Smooth muscle cell (in vitro differentiated cells): Measurements from ENCODE around the gene PDCD5. TPM values are rescaled to one million over a fixed set of nuclear protein-coding genes. Genes with fewer than 3 reads are reported as not detected.

Source experiments
- DNase-seq: peaks from one replicate; lab custom pipeline; 2025; ENCODE audit not compliant: unreplicated experiment; lab: John Stamatoyannopoulos, UW
- H2AFZ ChIP-seq: fragments of 200-600 bp; sonication (generic); 2 replicates; pipeline ENCODE4 v1.6.0; 2016; ENCODE audit warnings: antibody characterized with exemption, low read depth, mild to moderate bottlenecking
- H3F3A ChIP-seq: fragments of 200-600 bp; sonication (generic); 2 replicates; pipeline ENCODE4 v1.6.0; 2017; ENCODE audit warnings: antibody characterized with exemption, low read depth
- H3K27ac ChIP-seq: fragments of 200-600 bp; sonication (generic); 2 replicates; pipeline ENCODE4 v1.5.1; 2016; ENCODE audit warnings: low read depth, mild to moderate bottlenecking
- H3K27me3 ChIP-seq: fragments of 200-600 bp; sonication (generic); 2 replicates; pipeline ENCODE4 v1.6.1; 2016; ENCODE audit warnings: low read depth, mild to moderate bottlenecking
- H3K36me3 ChIP-seq: fragments of 200-600 bp; sonication (generic); 2 replicates; pipeline ENCODE4 v1.5.1; 2016; ENCODE audit warnings: low read depth
- H3K4me1 ChIP-seq: fragments of 200-600 bp; sonication (generic); 2 replicates; pipeline ENCODE4 v1.5.1; 2016; ENCODE audit warnings: low read depth
- H3K4me2 ChIP-seq: fragments of 200-600 bp; sonication (generic); 2 replicates; pipeline ENCODE4 v1.6.0; 2016; ENCODE audit warnings: mild to moderate bottlenecking
- H3K4me3 ChIP-seq: fragments of 200-600 bp; sonication (generic); 2 replicates; pipeline ENCODE4 v1.5.1; 2016; ENCODE audit warnings: mild to moderate bottlenecking
- H3K79me2 ChIP-seq: fragments of 200-600 bp; sonication (generic); 2 replicates; pipeline ENCODE4 v1.6.0; 2016; ENCODE audit warnings: low read depth, mild to moderate bottlenecking
- H3K9ac ChIP-seq: fragments of 200-600 bp; sonication (generic); 2 replicates; pipeline ENCODE4 v1.6.0; 2016; ENCODE audit warnings: low read depth
- H3K9me3 ChIP-seq: fragments of 200-600 bp; sonication (generic); replicated peaks from 2 replicates; pipeline ENCODE4 v1.5.1; 2016; ENCODE audit warnings: low read depth
- H4K20me1 ChIP-seq: fragments of 200-600 bp; sonication (generic); 2 replicates; pipeline ENCODE4 v1.6.0; 2016; ENCODE audit warnings: low read depth
- CTCF ChIP-seq: fragments of 200-600 bp; sonication (generic); IDR thresholded peaks from 2 replicates; pipeline ENCODE4 v1.5.1; 2017; ENCODE audit warnings: borderline replicate concordance, mild to moderate bottlenecking, antibody characterized with exemption; ENCODE audit not compliant: insufficient read depth, poor library complexity, severe bottlenecking
- WGBS: methylation state at CpG from one replicate; pipeline ENCODE4 v1.1.7; 2016; ENCODE audit warnings: low lambda C conversion rate; 5-methylcytosine and 5-hydroxymethylcytosine counted together
- polyA plus RNA-seq: library from polyadenylated mRNA; unstranded; fragments of >200 nt; fragmentation: Nextera tagmentation; extraction: Ambion mirVana; gene quantifications from 2 replicates; pipeline ENCODE4 v1.2.1, GENCODE V29; 2016
- total RNA-seq: library from RNA; depleted of rRNA; stranded (reverse); fragments of >200 nt; gene quantifications from 2 replicates; pipeline ENCODE4 v1.2.3, GENCODE V29; 2014

The PDCD5 gene
- total and polyA plus RNA-seq, 2 experiments from 2014 or later = 131 to 220 TPM

- peak; percentile 85 for TF ChIP-seq CTCF
- Histone ChIP-seq H4K20me1 (no peaks in the 10 kb centered on the region), H3K79me2 (no peaks in the 10 kb centered on the region), H3K27ac (no peak overlapping the region), H3K9ac (no peak overlapping the region), H3K4me2 (no peak overlapping the region), H3K4me3 (no peak overlapping the region), H3K9me3 (no peaks in the 10 kb centered on the region), H3K27me3 (no peaks in the 10 kb centered on the region), H3F3A (no peaks in the 10 kb centered on the region), H3K36me3 (peaks cover 7% of the 10 kb centered on the region), H2AFZ (no peak overlapping the region), H3K4me1 (no peaks in the 10 kb centered on the region)
- DNase-seq = no peak
- 44% methylated on average over 2 of the region's 2 CpGs for WGBS
Measured at GRCh38 chr19:32599736-32600157, 18.8 kb downstream of the PDCD5 start.

- Histone ChIP-seq H4K20me1 (no peaks in the 10 kb centered on the region), H3K9ac (no peak overlapping the region), H3K9me3 (no peaks in the 10 kb centered on the region), H3F3A (no peaks in the 10 kb centered on the region), H3K4me3 (no peak overlapping the region), H3K27ac (no peak overlapping the region), H3K27me3 (no peaks in the 10 kb centered on the region), H2AFZ (no peak overlapping the region), H3K36me3 (no peaks in the 10 kb centered on the region), H3K4me1 (no peaks in the 10 kb centered on the region), H3K79me2 (no peaks in the 10 kb centered on the region), H3K4me2 (no peak overlapping the region)
- 95% methylated on average over 14 of the region's 14 CpGs for WGBS
- no peak for TF ChIP-seq CTCF
- no peak for DNase-seq
Measured at GRCh38 chr19:32603961-32604360, 23.0 kb downstream of the PDCD5 start.

- H3K4me1 ChIP-seq = no peaks in the 10 kb centered on the region
- no peak overlapping the region for H2AFZ ChIP-seq
- H3K36me3 ChIP-seq = no peaks in the 10 kb centered on the region
- no peaks in the 10 kb centered on the region for H3K27me3 ChIP-seq
- H3F3A ChIP-seq = no peaks in the 10 kb centered on the region
- H3K4me2 ChIP-seq = no peak overlapping the region
- H4K20me1 ChIP-seq = no peaks in the 10 kb centered on the region
- no peak overlapping the region for H3K9ac ChIP-seq
- DNase-seq = no peak
- no peaks in the 10 kb centered on the region for H3K79me2 ChIP-seq
- TF ChIP-seq CTCF = no peak
- H3K27ac ChIP-seq = no peak overlapping the region
- H3K9me3 ChIP-seq = no peaks in the 10 kb centered on the region
- H3K4me3 ChIP-seq = no peak overlapping the region
- 91% methylated on average over 21 of the region's 21 CpGs for WGBS
Measured at GRCh38 chr19:32605544-32605943, 24.6 kb downstream of the PDCD5 start.

- 84% methylated on average over 15 of the region's 15 CpGs for WGBS
Measured at GRCh38 chr19:32606289-32606688, 25.3 kb downstream of the PDCD5 start.

More at GRCh38 chr19:32606289-32606688, 25.3 kb downstream of the PDCD5 start:
- Histone ChIP-seq H3K4me1 (no peaks in the 10 kb centered on the region), H2AFZ (no peak overlapping the region), H3K9me3 (no peaks in the 10 kb centered on the region), H3K9ac (no peak overlapping the region), H3F3A (no peaks in the 10 kb centered on the region), H3K27me3 (no peaks in the 10 kb centered on the region), H3K79me2 (no peaks in the 10 kb centered on the region), H3K4me3 (no peak overlapping the region), H3K4me2 (no peak overlapping the region), H4K20me1 (no peaks in the 10 kb centered on the region), H3K27ac (no peak overlapping the region), H3K36me3 (no peaks in the 10 kb centered on the region)
- TF ChIP-seq CTCF = no peak
- DNase-seq = no peak
